HepG2 (cell line): Measurements from ENCODE around the gene ASCL3. TPM values are rescaled to one million over a fixed set of nuclear protein-coding genes. Genes with fewer than 3 reads are reported as not detected.

Experiments used
- ATAC-seq: fragments of 200-7000 bp; cut with Tn5 transposase; 3 replicates; pipeline ENCODE4 v1.9.1; 2020; ENCODE audit warnings: mild to moderate bottlenecking, moderate library complexity
- BruUV-seq: library from RNA; stranded (reverse); fragments of 400-500 nt; replicated peaks from 2 replicates; lab custom pipeline; 2021; lab: Mats Ljungman, UMichigan
- CTCF ChIA-PET: fragments of 300-600 bp; formaldehyde crosslinking; extraction: SDS; loops from one replicate; lab custom pipeline; 2021; ENCODE audit warnings: low total read pairs, inconsistent platforms, low intra/inter-chr PET ratio; lab: Yijun Ruan, JAX
- POLR2A ChIA-PET: fragments of 350-600 bp; sonication (Branson Sonifier 250); formaldehyde crosslinking; loops from one replicate; lab custom pipeline; 2020; ENCODE audit warnings: antibody characterized with exemption, inconsistent platforms; lab: Yijun Ruan, JAX
- DNase-seq: peaks from one replicate; pipeline ENCODE4 v3.0.0-alpha.2; 2015; ENCODE audit warnings: low spot score
- FAIRE-seq: peaks from 3 replicates; lab custom pipeline; 2011; peaks lifted over from hg19 to GRCh38; lab: Jason Lieb, UNC
- H2AFZ ChIP-seq: one replicate; pipeline ENCODE4 v1.6.1; 2011; ENCODE audit warnings: low read length, inconsistent platforms
- H3K27ac ChIP-seq: fragments of 300-600 bp; 3 replicates; pipeline ENCODE4 v1.8.0; 2011; ENCODE audit warnings: mixed run types, mild to moderate bottlenecking, mixed read lengths, low read length, inconsistent platforms; ENCODE audit not compliant: insufficient read depth; ENCODE audit errors: extremely low read length
- H3K27me3 ChIP-seq, 2 experiments: fragments of 200-600 bp in 1 of 2; 2 replicates in 1 of 2; 3 replicates in 1 of 2; pipeline versions ENCODE4 v1.6.0 to v1.8.0; 2011; ENCODE audit warnings: low read length in 2 of 2, mild to moderate bottlenecking in 2 of 2, moderate library complexity in 2 of 2, inconsistent platforms in 1 of 2; ENCODE audit not compliant: insufficient read depth in 2 of 2, control insufficient read depth in 1 of 2
- H3K36me3 ChIP-seq, 2 experiments: fragments of 200-600 bp in 1 of 2; replicated peaks in 1 of 2; 2 replicates in 1 of 2; 3 replicates in 1 of 2; pipeline versions ENCODE4 v1.5.1 to v1.8.0; 2011; ENCODE audit warnings: low read length in 2 of 2, inconsistent platforms in 1 of 2; ENCODE audit not compliant: insufficient read depth in 2 of 2, control insufficient read depth in 1 of 2
- H3K4me1 ChIP-seq: 2 replicates; pipeline ENCODE4 v1.5.1; 2012; ENCODE audit warnings: low read length, inconsistent platforms; ENCODE audit not compliant: insufficient read depth
- H3K4me2 ChIP-seq: 2 replicates; pipeline ENCODE4 v1.6.0; 2011; ENCODE audit warnings: low read depth, low read length, inconsistent platforms
- H3K4me3 ChIP-seq, 3 experiments: fragments of 200-600 bp in 1 of 3; sonication (generic), shearing (Covaris generic) in 1 of 3; replicated peaks in 1 of 3; 2 replicates each; pipeline ENCODE4 v1.5.1; 2011 to 2016; ENCODE audit warnings: low read length in 3 of 3, inconsistent platforms in 2 of 3, low read depth in 2 of 3, mild to moderate bottlenecking in 2 of 3, control low read depth in 1 of 3, mixed read lengths in 1 of 3; ENCODE audit not compliant: insufficient read depth in 1 of 3
- H3K79me2 ChIP-seq: one replicate; pipeline ENCODE4 v1.6.1; 2011; ENCODE audit warnings: low read length, inconsistent platforms; ENCODE audit not compliant: insufficient read depth
- H3K9ac ChIP-seq: 2 replicates; pipeline ENCODE4 v1.6.0; 2011; ENCODE audit warnings: mild to moderate bottlenecking, low read depth, low read length, inconsistent platforms; ENCODE audit not compliant: insufficient read depth
- H3K9me3 ChIP-seq: 2 replicates; pipeline ENCODE4 v1.5.1; 2012; ENCODE audit warnings: mild to moderate bottlenecking, low read length
- H4K20me1 ChIP-seq: 2 replicates; pipeline ENCODE4 v1.6.0; 2011; ENCODE audit warnings: inconsistent platforms, mild to moderate bottlenecking, low read length, moderate library complexity; ENCODE audit not compliant: insufficient read depth
- ARNTL ChIP-seq: sonication (generic); formaldehyde crosslinking; IDR thresholded peaks from 2 replicates; pipeline ENCODE4 v1.4.0; 2020; ENCODE audit warnings: mild to moderate bottlenecking, missing genetic modification reagents
- E2F5 ChIP-seq: sonication (generic); formaldehyde crosslinking; conservative IDR thresholded peaks from 2 replicates; pipeline ENCODE4 v1.4.0; 2020; ENCODE audit warnings: missing genetic modification reagents
- FOXC1 ChIP-seq: sonication (generic); formaldehyde crosslinking; IDR thresholded peaks from 2 replicates; pipeline ENCODE4 v1.8.0; 2022; ENCODE audit warnings: mild to moderate bottlenecking, missing genetic modification reagents, borderline replicate concordance
- GFI1 ChIP-seq: sonication (generic); formaldehyde crosslinking; IDR thresholded peaks from 2 replicates; pipeline ENCODE4 v1.5.0; 2020; ENCODE audit warnings: missing genetic modification reagents, mild to moderate bottlenecking, borderline replicate concordance
- HBP1 ChIP-seq: IDR thresholded peaks from 2 replicates; pipeline ENCODE4 v1.6.1; 2016; ENCODE audit warnings: low read depth, control low read depth
- MAZ ChIP-seq, 2 experiments: sonication (generic) in 1 of 2; formaldehyde crosslinking in 1 of 2; IDR thresholded peaks; 2 replicates each; pipeline versions ENCODE4 v1.5.0 to v1.6.1; 2012 to 2020; ENCODE audit warnings: low read depth in 2 of 2, mild to moderate bottlenecking in 2 of 2, borderline replicate concordance in 1 of 2, improper control_type of control experiment in 1 of 2, low read length in 1 of 2, missing genetic modification reagents in 1 of 2, moderate library complexity in 1 of 2
- SOX6 ChIP-seq, 2 experiments: fragments of 450-650 bp in 1 of 2; sonication (generic) in 1 of 2; formaldehyde crosslinking in 1 of 2; IDR thresholded peaks; 2 replicates each; pipeline versions ENCODE4 v1.4.0 to v1.6.1; 2017 to 2020; ENCODE audit warnings: antibody characterized with exemption in 1 of 2, mild to moderate bottlenecking in 1 of 2, missing genetic modification reagents in 1 of 2
- ZNF33B ChIP-seq: sonication (generic); formaldehyde crosslinking; IDR thresholded peaks from 2 replicates; pipeline ENCODE4 v1.5.1; 2020; ENCODE audit warnings: mild to moderate bottlenecking, missing genetic modification reagents
- ZNF788 ChIP-seq: sonication (generic); formaldehyde crosslinking; IDR thresholded peaks from 2 replicates; pipeline ENCODE4 v1.5.0; 2020; ENCODE audit warnings: mild to moderate bottlenecking, missing genetic modification reagents, borderline replicate concordance
- ZSCAN31 ChIP-seq: sonication (generic); formaldehyde crosslinking; IDR thresholded peaks from 2 replicates; pipeline ENCODE4 v1.5.0; 2020; ENCODE audit warnings: low read depth, mild to moderate bottlenecking, missing genetic modification reagents
- WGBS: methylation state at CpG from one replicate; pipeline ENCODE4 v1.1.6; 2017; ENCODE audit warnings: low lambda C conversion rate; 5-methylcytosine and 5-hydroxymethylcytosine counted together
- in situ Hi-C: cut with HindIII; loops from 2 replicates; pipeline ENCODE4 v1.10.0; 2017; ENCODE audit warnings: low pct_unique_long_range_greater_than_20kb; ENCODE audit not compliant: extremely low pct_ligation_motif_present
- intact Hi-C: fragments of 100-400 bp; cut with micrococcal nuclease; formaldehyde crosslinking; loops from one replicate; pipeline ENCODE4 v1.10.0; 2022; ENCODE audit not compliant: unreplicated experiment
- polyA plus RNA-seq, 8 experiments: library from polyadenylated mRNA; depleted of rRNA in 3 of 8; stranded (reverse) in 7 of 8; unstranded in 1 of 8; fragments of >200 nt; fragmentation: Illumina TruSeq in 4 of 8; extraction: Trizol in 4 of 8; gene quantifications; 2 replicates each; pipeline versions ENCODE4 v1.2.1 to v1.2.3, GENCODE V29; 2011 to 2016; ENCODE audit warnings: low read depth in 4 of 8, missing spikeins in 1 of 8, mixed read lengths in 1 of 8; ENCODE audit not compliant: insufficient read depth in 1 of 8
- total RNA-seq, 5 experiments: library from RNA; depleted of rRNA; stranded (reverse); fragments of >200 nt; fragmentation: Illumina TruSeq; extraction: Trizol; gene quantifications; 2 replicates each; pipeline ENCODE4 v1.2.3, GENCODE V29; 2016; ENCODE audit warnings: low read depth in 1 of 5
- TF ChIP-seq, protein P1 (sequence below): sonication (generic); formaldehyde crosslinking; IDR thresholded peaks from 2 replicates; pipeline ENCODE4 v1.4.0; 2020; ENCODE audit warnings: mild to moderate bottlenecking, low read depth, missing genetic modification reagents
- TF ChIP-seq, protein P2 (sequence below): IDR thresholded peaks from 2 replicates; pipeline ENCODE4 v1.6.1; 2016; ENCODE audit warnings: mild to moderate bottlenecking, missing biosample characterization, missing genetic modification reagents
- TF ChIP-seq, protein P3 (sequence below): sonication (generic); formaldehyde crosslinking; IDR thresholded peaks from 2 replicates; pipeline ENCODE4 v1.5.1; 2020; ENCODE audit warnings: mild to moderate bottlenecking, missing genetic modification reagents, moderate library complexity

The ASCL3 gene
- total and polyA plus RNA-seq, 2 of the 13 experiments (the other 11 are each of a cell fraction or from before 2014, with no cell fraction given) = not detected

GRCh38 chr11:8911029-8911823 is 31.6 kb downstream of the ASCL3 start, which contains the start of gene AKIP1:
Gene AKIP1 (plus strand): TSS chr11:8911189. CDS start chr11:8911450, 261 bp downstream.
- FAIRE-seq = peak; percentile 23
- Histone ChIP-seq H3K27ac (peak within 1 kb of the TSS; percentile 81), H3K4me1 (peaks cover 44% of the 10 kb centered on the region), H3K79me2 (peaks cover 5% of the 10 kb centered on the region), H3K9me3 (no peaks in the 10 kb centered on the region), H3K9ac (peak within 1 kb of the TSS; percentile 89), H3K4me3 (peak within 1 kb of the TSS; percentile 82 to 92 (median 91)), H4K20me1 (no peaks in the 10 kb centered on the region), H3K27me3 (no peaks in the 10 kb centered on the region; a peak in 1 of 5 replicates), H3K36me3 (peaks cover 0 to 1% of the 10 kb centered on the region in 2 experiments; a peak in 2 of 5 replicates), H3K4me2 (peak within 1 kb of the TSS; percentile 96), H2AFZ (peak within 1 kb of the TSS; percentile 72)
- 2% methylated on average over 32 of the region's 68 CpGs for WGBS
- ChIA-PET CTCF (no interaction called here), POLR2A (interaction anchor here (1.0 to 2.8 kb wide), 8 partner anchors 15 to 924 kb away, joined by 3 to 12 read pairs (median 4); partner anchors contain the start of genes EIF3F and TMEM9B)
- ATAC-seq = peak; percentile 94
- BruUV-seq = no TSS peak
- in situ Hi-C loops (loop anchor here (10.0 kb wide), 1 partner anchor 224 kb away; no protein-coding TSS in a partner anchor), intact Hi-C loops (loop anchor here (2.0 to 5.0 kb wide), 3 partner anchors 54 to 229 kb away; partner anchors contain the start of genes RPL27A, TMEM9B and TRIM66)
- peak; percentile 93 for DNase-seq
- TF ChIP-seq ZSCAN31 (CRISPR knock-in tag) (0 out of 2 replicates have a peak, but pooled peaks have one; percentile 32), FOXC1 (CRISPR knock-in tag) (0 out of 2 replicates have a peak, but pooled peaks have one; percentile 37), GFI1 (CRISPR knock-in tag) (0 out of 2 replicates have a peak, but pooled peaks have one; percentile 39), E2F5 (0 out of 2 replicates have a peak, but pooled peaks have one; percentile 47), HBP1 (CRISPR knock-in tag) (0 out of 2 replicates have a peak, but pooled peaks have one; percentile 59), ARNTL (0 out of 2 replicates have a peak, but pooled peaks have one; percentile 31), MAZ (IDR thresholded peaks at IDR 0.05; ENCODE audit: borderline replicate concordance, low read depth, low read length) (0 out of 2 replicates have a peak, but pooled peaks have one; percentile 40), MAZ (CRISPR knock-in tag; IDR thresholded peaks at IDR 0.05; ENCODE audit: low read depth) (no peak; the same call in 1 of the 2 replicates), ZNF788 (peak; percentile 68; the same call in 1 of the 2 replicates), ZNF33B (CRISPR knock-in tag) (peak; percentile 72; the same call in 1 of the 2 replicates), SOX6 (IDR thresholded peaks at IDR 0.05) (no peak), SOX6 (CRISPR knock-in tag; IDR thresholded peaks at IDR 0.05) (peak; percentile 43; the same call in 1 of the 2 replicates)
- TF ChIP-seq, protein P1, sequence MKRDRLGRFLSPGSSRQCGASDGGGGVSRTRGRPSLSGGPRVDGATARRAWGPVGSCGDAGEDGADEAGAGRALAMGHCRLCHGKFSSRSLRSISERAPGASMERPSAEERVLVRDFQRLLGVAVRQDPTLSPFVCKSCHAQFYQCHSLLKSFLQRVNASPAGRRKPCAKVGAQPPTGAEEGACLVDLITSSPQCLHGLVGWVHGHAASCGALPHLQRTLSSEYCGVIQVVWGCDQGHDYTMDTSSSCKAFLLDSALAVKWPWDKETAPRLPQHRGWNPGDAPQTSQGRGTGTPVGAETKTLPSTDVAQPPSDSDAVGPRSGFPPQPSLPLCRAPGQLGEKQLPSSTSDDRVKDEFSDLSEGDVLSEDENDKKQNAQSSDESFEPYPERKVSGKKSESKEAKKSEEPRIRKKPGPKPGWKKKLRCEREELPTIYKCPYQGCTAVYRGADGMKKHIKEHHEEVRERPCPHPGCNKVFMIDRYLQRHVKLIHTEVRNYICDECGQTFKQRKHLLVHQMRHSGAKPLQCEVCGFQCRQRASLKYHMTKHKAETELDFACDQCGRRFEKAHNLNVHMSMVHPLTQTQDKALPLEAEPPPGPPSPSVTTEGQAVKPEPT (CRISPR knock-in tag) = no peak
- TF ChIP-seq, protein P2, sequence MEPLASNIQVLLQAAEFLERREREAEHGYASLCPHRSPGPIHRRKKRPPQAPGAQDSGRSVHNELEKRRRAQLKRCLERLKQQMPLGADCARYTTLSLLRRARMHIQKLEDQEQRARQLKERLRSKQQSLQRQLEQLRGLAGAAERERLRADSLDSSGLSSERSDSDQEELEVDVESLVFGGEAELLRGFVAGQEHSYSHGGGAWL (CRISPR knock-in tag) = peak; percentile 67; the same call in 1 of the 2 replicates
- TF ChIP-seq, protein P3, sequence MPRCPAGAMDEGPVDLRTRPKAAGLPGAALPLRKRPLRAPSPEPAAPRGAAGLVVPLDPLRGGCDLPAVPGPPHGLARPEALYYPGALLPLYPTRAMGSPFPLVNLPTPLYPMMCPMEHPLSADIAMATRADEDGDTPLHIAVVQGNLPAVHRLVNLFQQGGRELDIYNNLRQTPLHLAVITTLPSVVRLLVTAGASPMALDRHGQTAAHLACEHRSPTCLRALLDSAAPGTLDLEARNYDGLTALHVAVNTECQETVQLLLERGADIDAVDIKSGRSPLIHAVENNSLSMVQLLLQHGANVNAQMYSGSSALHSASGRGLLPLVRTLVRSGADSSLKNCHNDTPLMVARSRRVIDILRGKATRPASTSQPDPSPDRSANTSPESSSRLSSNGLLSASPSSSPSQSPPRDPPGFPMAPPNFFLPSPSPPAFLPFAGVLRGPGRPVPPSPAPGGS (CRISPR knock-in tag) = 0 out of 2 replicates have a peak, but pooled peaks have one; percentile 16
